T-helper 1 cell treated with Interleukin-12 subunit alpha and Interleukin-12 subunit beta and Interleukin-4 antibody, amounts not matched to agents 30 ng/mL and 1 ng/mL, for 36 hours (primary cell): ENCODE data around the gene ZFY. TPM values are rescaled to one million over a fixed set of nuclear protein-coding genes. Genes with fewer than 3 reads are reported as not detected.
"Not testable (repeated sequence)": the region's sequence is repeated elsewhere in the genome, so short reads cannot be mapped to it uniquely, and the experiment has no call there.

Experiments used
- intact Hi-C: fragments of 100-400 bp; cut with micrococcal nuclease; formaldehyde crosslinking; loops from one replicate; pipeline ENCODE4 v1.15.1; 2024
- total RNA-seq: library from RNA; stranded (reverse); gene quantifications from 2 replicates; pipeline ENCODE4 v1.2.3, GENCODE V29; 2022

Gene ZFY
- total RNA-seq, 1 donor from 2014 or later = 21.8 TPM

- intact Hi-C loops = no loop called here
Measured at GRCh38 chrY:2972708-2973107, 37.5 kb downstream of the ZFY start.

GRCh38 chrY:2973110-2973751 is 38.0 kb downstream of the ZFY start:
- intact Hi-C loops = no loop called here

- intact Hi-C loops = no loop called here
Measured at GRCh38 chrY:2979283-2979682, 44.1 kb downstream of the ZFY start.

- intact Hi-C loops = no loop called here
Measured at GRCh38 chrY:2984491-2984890, 49.3 kb downstream of the ZFY start.

- intact Hi-C loops = loop anchor here (2.0 kb wide), 1 partner anchor 16 kb away; no protein-coding TSS in a partner anchor
Measured at GRCh38 chrY:2987178-2987577, 52.0 kb downstream of the ZFY start.

GRCh38 chrY:2997369-2997768 is 62.2 kb downstream of the ZFY start:
- intact Hi-C loops = not testable (repeated sequence)

- intact Hi-C loops = loop anchor here (1.0 to 5.0 kb wide), 3 partner anchors 15 to 161 kb away; partner anchors contain the start of gene RPS4Y1
Measured at GRCh38 chrY:3002190-3002589, 67.0 kb downstream of the ZFY start.

GRCh38 chrY:3002680-3003515 is 67.7 kb downstream of the ZFY start:
- intact Hi-C loops = loop anchor here (1.0 to 5.0 kb wide), 4 partner anchors 16 to 162 kb away; partner anchors contain the start of gene RPS4Y1

- intact Hi-C loops = loop anchor here (1.0 to 5.0 kb wide), 3 partner anchors 17 to 146 kb away; no protein-coding TSS in a partner anchor
Measured at GRCh38 chrY:3003516-3003830, 68.3 kb downstream of the ZFY start.

- intact Hi-C loops = loop anchor here (1.0 to 5.0 kb wide), 3 partner anchors 17 to 147 kb away; no protein-coding TSS in a partner anchor
Measured at GRCh38 chrY:3003846-3004245, 68.7 kb downstream of the ZFY start.

- intact Hi-C loops = not testable (repeated sequence)
Measured at GRCh38 chrY:3006031-3006430, 70.8 kb downstream of the ZFY start.

GRCh38 chrY:3007967-3008366 is 72.8 kb downstream of the ZFY start:
- intact Hi-C loops = no loop called here

- intact Hi-C loops = no loop called here
Measured at GRCh38 chrY:3012226-3012625, 77.0 kb downstream of the ZFY start.

GRCh38 chrY:3016594-3016993 is 81.4 kb downstream of the ZFY start:
- intact Hi-C loops = no loop called here

GRCh38 chrY:3018546-3018945 is 83.4 kb downstream of the ZFY start:
- intact Hi-C loops = no loop called here

GRCh38 chrY:3019584-3019983 is 84.4 kb downstream of the ZFY start:
- intact Hi-C loops = no loop called here

GRCh38 chrY:3021176-3021575 is 86.0 kb downstream of the ZFY start:
- intact Hi-C loops = no loop called here

- intact Hi-C loops = no loop called here
Measured at GRCh38 chrY:3023606-3024005, 88.4 kb downstream of the ZFY start.

- intact Hi-C loops = no loop called here
Measured at GRCh38 chrY:3025357-3025756, 90.2 kb downstream of the ZFY start.
